Measurements from ENCODE around the gene HBS1L. TPM values are rescaled to one million over a fixed set of nuclear protein-coding genes. Genes with fewer than 3 reads are reported as not detected.

Gene HBS1L
- polyA plus RNA-seq, 3 donors, result 16.0 to 48.9 (median 36.3) TPM

DNA sequence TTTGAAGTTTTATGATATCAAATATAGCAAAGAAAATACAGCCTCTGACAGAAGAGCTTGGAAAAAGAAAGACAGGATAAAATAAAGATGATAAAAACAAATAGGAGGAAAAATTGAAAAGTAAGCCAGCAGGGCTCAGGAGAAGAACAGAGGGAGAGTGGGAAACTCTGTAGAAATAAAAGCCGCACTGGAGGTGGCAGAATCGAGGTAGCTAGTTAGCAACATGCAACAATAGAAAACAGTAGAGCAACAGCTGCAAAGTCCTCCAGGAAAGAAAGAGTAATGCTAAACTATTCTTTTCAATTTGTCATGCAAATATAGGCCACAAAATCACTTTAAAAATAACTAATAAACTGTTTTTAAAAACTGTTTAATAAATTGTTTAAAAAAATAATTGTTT, 28.8 kb downstream of the HBS1L start:
- TF ChIP-seq, protein P1, sequence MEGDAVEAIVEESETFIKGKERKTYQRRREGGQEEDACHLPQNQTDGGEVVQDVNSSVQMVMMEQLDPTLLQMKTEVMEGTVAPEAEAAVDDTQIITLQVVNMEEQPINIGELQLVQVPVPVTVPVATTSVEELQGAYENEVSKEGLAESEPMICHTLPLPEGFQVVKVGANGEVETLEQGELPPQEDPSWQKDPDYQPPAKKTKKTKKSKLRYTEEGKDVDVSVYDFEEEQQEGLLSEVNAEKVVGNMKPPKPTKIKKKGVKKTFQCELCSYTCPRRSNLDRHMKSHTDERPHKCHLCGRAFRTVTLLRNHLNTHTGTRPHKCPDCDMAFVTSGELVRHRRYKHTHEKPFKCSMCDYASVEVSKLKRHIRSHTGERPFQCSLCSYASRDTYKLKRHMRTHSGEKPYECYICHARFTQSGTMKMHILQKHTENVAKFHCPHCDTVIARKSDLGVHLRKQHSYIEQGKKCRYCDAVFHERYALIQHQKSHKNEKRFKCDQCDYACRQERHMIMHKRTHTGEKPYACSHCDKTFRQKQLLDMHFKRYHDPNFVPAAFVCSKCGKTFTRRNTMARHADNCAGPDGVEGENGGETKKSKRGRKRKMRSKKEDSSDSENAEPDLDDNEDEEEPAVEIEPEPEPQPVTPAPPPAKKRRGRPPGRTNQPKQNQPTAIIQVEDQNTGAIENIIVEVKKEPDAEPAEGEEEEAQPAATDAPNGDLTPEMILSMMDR (IDR thresholded peaks at IDR 0.05), result no peak
- Mint-ChIP-seq H3K4me1 (no peaks in the 10 kb centered on the region), H3K36me3 (peaks cover 26 to 56% of the 10 kb centered on the region in 2 donors), H3K9me3 (no peaks in the 10 kb centered on the region), H3K27ac (peak overlapping the region in 2 of 7 donors; percentile 1 to 74), H3K4me3 (no peak overlapping the region), H3K27me3 (ENCODE audit: low read depth in 3 of 3) (peaks cover 0 to 1% (median 0%) of the 10 kb centered on the region in 3 donors)
- DNase-seq, result no peak
- no peak overlapping the region for H3K4me3 ChIP-seq (replicated peaks in 1 of 3; ENCODE audit: low read depth in 2 of 3, low read length in 3 of 3)
- H3K27ac ChIP-seq (ENCODE audit: low read depth in 1 of 2, low read length in 2 of 2), result no peak overlapping the region
- H2AFZ ChIP-seq (ENCODE audit: insufficient read depth, low read depth, low read length, poor library complexity, severe bottlenecking), result no peak overlapping the region
- H3K36me3 ChIP-seq (replicated peaks in 1 of 2; ENCODE audit: control insufficient read depth in 1 of 2, insufficient read depth in 2 of 2, low read length in 2 of 2), result peaks cover 15 to 34% of the 10 kb centered on the region in 2 donors
- intact Hi-C loops (cut with micrococcal nuclease), result no loop called here
- H3K9me3 ChIP-seq (replicated peaks in 1 of 2; ENCODE audit: control insufficient read depth in 1 of 2, insufficient read depth in 1 of 2, low read length in 2 of 2), result no peaks in the 10 kb centered on the region
- H3K4me2 ChIP-seq (replicated peaks; ENCODE audit: extremely low read depth, low read length, poor library complexity, severe bottlenecking), result no peak overlapping the region
- peaks cover 6% of the 10 kb centered on the region for H3K79me2 ChIP-seq (ENCODE audit: insufficient read depth, low read length)
- no peak overlapping the region for H3K9ac ChIP-seq (ENCODE audit: insufficient read depth, low read length, poor library complexity, severe bottlenecking)
- no peaks in the 10 kb centered on the region for H3K4me1 ChIP-seq (ENCODE audit: control insufficient read depth in 1 of 2, insufficient read depth in 2 of 2, low read length in 2 of 2)
- no CpG with 5 or more reads among the region's 2 CpGs for WGBS (ENCODE audit: insufficient coverage)
- peaks cover 17% of the 10 kb centered on the region for H4K20me1 ChIP-seq (ENCODE audit: insufficient read depth, low read length)
- no peaks in the 10 kb centered on the region for H3K27me3 ChIP-seq (ENCODE audit: control insufficient read depth in 2 of 2, insufficient read depth in 2 of 2, low read length in 2 of 2)

DNA sequence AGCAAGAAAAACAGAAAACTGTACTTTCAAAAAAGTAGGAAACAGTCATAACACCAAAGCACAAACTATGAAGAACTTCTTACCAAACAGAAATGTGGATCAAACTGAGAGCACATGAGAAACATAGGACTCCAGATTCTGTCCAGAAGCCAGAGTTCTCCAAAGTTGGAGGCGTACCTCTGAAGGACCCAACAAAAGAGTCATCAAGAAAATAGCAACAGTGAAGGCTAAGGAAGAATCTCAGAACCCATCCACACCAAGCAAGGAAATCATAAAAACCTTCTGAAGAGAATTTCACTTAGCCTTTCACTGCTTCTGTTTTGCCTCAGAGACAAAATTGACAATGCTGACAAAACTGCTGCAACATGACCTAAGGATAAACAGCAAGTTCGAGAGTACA, 29.4 kb downstream of the HBS1L start:
- Histone ChIP-seq H3K9me3 (replicated peaks in 1 of 2; ENCODE audit: control insufficient read depth in 1 of 2, insufficient read depth in 1 of 2, low read length in 2 of 2) (no peaks in the 10 kb centered on the region), H3K4me3 (replicated peaks in 1 of 3; ENCODE audit: low read depth in 2 of 3, low read length in 3 of 3) (no peak overlapping the region), H3K9ac (ENCODE audit: insufficient read depth, low read length, poor library complexity, severe bottlenecking) (no peak overlapping the region), H3K79me2 (ENCODE audit: insufficient read depth, low read length) (peaks cover 6% of the 10 kb centered on the region), H3K4me2 (replicated peaks; ENCODE audit: extremely low read depth, low read length, poor library complexity, severe bottlenecking) (no peak overlapping the region), H3K27me3 (ENCODE audit: control insufficient read depth in 2 of 2, insufficient read depth in 2 of 2, low read length in 2 of 2) (no peaks in the 10 kb centered on the region), H3K4me1 (ENCODE audit: control insufficient read depth in 1 of 2, insufficient read depth in 2 of 2, low read length in 2 of 2) (no peaks in the 10 kb centered on the region), H3K27ac (ENCODE audit: low read depth in 1 of 2, low read length in 2 of 2) (no peak overlapping the region), H3K36me3 (replicated peaks in 1 of 2; ENCODE audit: control insufficient read depth in 1 of 2, insufficient read depth in 2 of 2, low read length in 2 of 2) (peaks cover 9 to 28% of the 10 kb centered on the region in 2 donors), H4K20me1 (ENCODE audit: insufficient read depth, low read length) (peaks cover 17% of the 10 kb centered on the region), H2AFZ (ENCODE audit: insufficient read depth, low read depth, low read length, poor library complexity, severe bottlenecking) (no peak overlapping the region)
- 100% methylated on average over 1 of the region's 2 CpGs for WGBS (ENCODE audit: insufficient coverage)
- intact Hi-C loops (cut with micrococcal nuclease), result no loop called here
- Mint-ChIP-seq H3K9me3 (no peaks in the 10 kb centered on the region), H3K27me3 (ENCODE audit: low read depth in 3 of 3) (peaks cover 0 to 1% (median 0%) of the 10 kb centered on the region in 3 donors), H3K4me1 (no peaks in the 10 kb centered on the region), H3K4me3 (no peak overlapping the region), H3K27ac (peak overlapping the region in 2 of 7 donors; percentile 10 to 63), H3K36me3 (peaks cover 21 to 50% of the 10 kb centered on the region in 2 donors)
- DNase-seq, result no peak
- TF ChIP-seq, protein P1 (IDR thresholded peaks at IDR 0.05), result no peak
